ENCODE measurements around the gene ARV1. TPM values are rescaled to one million over a fixed set of nuclear protein-coding genes. Genes with fewer than 3 reads are reported as not detected.

The ARV1 gene
- total and polyA plus RNA-seq, 2 experiments from 2014 or later: 10.4 to 20.0 TPM

DNA sequence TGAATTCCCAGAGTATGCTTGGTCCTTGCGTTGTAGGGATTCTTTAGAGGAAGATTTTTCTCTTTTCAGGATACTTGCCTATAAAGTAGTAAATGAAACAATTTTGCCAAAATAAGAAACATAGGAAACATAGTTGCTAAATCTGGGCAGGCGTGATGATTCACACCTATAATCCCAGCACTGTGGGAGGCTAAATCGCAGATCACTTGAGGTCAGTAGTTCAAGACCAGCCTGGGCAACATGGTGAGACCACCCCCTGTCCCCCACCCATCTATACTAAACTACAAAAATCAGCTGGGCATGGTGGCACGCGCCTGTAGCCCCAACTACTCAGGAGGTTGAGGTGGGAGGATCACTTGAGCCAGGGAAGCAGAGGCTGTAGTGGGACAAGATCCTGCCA is 4.9 kb downstream of the ARV1 start (continued):
- TF ChIP-seq, protein P1, sequence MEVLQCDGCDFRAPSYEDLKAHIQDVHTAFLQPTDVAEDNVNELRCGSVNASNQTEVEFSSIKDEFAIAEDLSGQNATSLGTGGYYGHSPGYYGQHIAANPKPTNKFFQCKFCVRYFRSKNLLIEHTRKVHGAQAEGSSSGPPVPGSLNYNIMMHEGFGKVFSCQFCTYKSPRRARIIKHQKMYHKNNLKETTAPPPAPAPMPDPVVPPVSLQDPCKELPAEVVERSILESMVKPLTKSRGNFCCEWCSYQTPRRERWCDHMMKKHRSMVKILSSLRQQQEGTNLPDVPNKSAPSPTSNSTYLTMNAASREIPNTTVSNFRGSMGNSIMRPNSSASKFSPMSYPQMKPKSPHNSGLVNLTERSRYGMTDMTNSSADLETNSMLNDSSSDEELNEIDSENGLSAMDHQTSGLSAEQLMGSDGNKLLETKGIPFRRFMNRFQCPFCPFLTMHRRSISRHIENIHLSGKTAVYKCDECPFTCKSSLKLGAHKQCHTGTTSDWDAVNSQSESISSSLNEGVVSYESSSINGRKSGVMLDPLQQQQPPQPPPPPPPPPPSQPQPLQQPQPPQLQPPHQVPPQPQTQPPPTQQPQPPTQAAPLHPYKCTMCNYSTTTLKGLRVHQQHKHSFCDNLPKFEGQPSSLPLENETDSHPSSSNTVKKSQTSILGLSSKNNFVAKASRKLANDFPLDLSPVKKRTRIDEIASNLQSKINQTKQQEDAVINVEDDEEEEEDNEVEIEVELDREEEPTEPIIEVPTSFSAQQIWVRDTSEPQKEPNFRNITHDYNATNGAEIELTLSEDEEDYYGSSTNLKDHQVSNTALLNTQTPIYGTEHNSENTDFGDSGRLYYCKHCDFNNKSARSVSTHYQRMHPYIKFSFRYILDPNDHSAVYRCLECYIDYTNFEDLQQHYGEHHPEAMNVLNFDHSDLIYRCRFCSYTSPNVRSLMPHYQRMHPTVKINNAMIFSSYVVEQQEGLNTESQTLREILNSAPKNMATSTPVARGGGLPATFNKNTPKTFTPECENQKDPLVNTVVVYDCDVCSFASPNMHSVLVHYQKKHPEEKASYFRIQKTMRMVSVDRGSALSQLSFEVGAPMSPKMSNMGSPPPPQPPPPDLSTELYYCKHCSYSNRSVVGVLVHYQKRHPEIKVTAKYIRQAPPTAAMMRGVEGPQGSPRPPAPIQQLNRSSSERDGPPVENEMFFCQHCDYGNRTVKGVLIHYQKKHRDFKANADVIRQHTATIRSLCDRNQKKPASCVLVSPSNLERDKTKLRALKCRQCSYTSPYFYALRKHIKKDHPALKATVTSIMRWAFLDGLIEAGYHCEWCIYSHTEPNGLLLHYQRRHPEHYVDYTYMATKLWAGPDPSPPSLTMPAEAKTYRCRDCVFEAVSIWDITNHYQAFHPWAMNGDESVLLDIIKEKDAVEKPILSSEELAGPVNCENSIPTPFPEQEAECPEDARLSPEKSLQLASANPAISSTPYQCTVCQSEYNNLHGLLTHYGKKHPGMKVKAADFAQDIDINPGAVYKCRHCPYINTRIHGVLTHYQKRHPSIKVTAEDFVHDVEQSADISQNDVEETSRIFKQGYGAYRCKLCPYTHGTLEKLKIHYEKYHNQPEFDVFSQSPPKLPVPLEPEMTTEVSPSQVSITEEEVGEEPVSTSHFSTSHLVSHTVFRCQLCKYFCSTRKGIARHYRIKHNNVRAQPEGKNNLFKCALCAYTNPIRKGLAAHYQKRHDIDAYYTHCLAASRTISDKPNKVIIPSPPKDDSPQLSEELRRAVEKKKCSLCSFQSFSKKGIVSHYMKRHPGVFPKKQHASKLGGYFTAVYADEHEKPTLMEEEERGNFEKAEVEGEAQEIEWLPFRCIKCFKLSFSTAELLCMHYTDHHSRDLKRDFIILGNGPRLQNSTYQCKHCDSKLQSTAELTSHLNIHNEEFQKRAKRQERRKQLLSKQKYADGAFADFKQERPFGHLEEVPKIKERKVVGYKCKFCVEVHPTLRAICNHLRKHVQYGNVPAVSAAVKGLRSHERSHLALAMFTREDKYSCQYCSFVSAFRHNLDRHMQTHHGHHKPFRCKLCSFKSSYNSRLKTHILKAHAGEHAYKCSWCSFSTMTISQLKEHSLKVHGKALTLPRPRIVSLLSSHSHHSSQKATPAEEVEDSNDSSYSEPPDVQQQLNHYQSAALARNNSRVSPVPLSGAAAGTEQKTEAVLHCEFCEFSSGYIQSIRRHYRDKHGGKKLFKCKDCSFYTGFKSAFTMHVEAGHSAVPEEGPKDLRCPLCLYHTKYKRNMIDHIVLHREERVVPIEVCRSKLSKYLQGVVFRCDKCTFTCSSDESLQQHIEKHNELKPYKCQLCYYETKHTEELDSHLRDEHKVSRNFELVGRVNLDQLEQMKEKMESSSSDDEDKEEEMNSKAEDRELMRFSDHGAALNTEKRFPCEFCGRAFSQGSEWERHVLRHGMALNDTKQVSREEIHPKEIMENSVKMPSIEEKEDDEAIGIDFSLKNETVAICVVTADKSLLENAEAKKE (CRISPR knock-in tag; IDR thresholded peaks at IDR 0.05): no peak
- TF ChIP-seq EZH2phosphoT487 (IDR thresholded peaks at IDR 0.05; ENCODE audit: unreplicated experiment) (no peak), ZNF331 (CRISPR knock-in tag; IDR thresholded peaks at IDR 0.05; ENCODE audit: low read depth) (no peak), NANOG (IDR thresholded peaks at IDR 0.05; ENCODE audit: borderline replicate concordance) (no peak), POLR2AphosphoS5 (IDR thresholded peaks at IDR 0.05; ENCODE audit: low read depth) (no peak), EZH2 (IDR thresholded peaks at IDR 0.05; ENCODE audit: low read depth, unreplicated experiment) (no peak), CTCF (conservative IDR thresholded peaks at IDR 0.05; ENCODE audit: low read depth in 2 of 2) (no peak), ZNF114 (CRISPR knock-in tag; IDR thresholded peaks at IDR 0.05) (no peak), JUNB (IDR thresholded peaks at IDR 0.05; ENCODE audit: unreplicated experiment) (no peak)
- TF ChIP-seq, protein P2, sequence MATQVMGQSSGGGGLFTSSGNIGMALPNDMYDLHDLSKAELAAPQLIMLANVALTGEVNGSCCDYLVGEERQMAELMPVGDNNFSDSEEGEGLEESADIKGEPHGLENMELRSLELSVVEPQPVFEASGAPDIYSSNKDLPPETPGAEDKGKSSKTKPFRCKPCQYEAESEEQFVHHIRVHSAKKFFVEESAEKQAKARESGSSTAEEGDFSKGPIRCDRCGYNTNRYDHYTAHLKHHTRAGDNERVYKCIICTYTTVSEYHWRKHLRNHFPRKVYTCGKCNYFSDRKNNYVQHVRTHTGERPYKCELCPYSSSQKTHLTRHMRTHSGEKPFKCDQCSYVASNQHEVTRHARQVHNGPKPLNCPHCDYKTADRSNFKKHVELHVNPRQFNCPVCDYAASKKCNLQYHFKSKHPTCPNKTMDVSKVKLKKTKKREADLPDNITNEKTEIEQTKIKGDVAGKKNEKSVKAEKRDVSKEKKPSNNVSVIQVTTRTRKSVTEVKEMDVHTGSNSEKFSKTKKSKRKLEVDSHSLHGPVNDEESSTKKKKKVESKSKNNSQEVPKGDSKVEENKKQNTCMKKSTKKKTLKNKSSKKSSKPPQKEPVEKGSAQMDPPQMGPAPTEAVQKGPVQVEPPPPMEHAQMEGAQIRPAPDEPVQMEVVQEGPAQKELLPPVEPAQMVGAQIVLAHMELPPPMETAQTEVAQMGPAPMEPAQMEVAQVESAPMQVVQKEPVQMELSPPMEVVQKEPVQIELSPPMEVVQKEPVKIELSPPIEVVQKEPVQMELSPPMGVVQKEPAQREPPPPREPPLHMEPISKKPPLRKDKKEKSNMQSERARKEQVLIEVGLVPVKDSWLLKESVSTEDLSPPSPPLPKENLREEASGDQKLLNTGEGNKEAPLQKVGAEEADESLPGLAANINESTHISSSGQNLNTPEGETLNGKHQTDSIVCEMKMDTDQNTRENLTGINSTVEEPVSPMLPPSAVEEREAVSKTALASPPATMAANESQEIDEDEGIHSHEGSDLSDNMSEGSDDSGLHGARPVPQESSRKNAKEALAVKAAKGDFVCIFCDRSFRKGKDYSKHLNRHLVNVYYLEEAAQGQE (IDR thresholded peaks at IDR 0.05; ENCODE audit: unreplicated experiment): no peak

Data from GM23338 (cell line).